SK-N-SH (cell line): ENCODE measurements around the gene PRR15L. TPM values are rescaled to one million over a fixed set of nuclear protein-coding genes. Genes with fewer than 3 reads are reported as not detected.

ENCODE experiments used
- CTCF ChIA-PET: fragments of 300-600, 350-600 bp; formaldehyde crosslinking; extraction: SDS; loops from one replicate; lab custom pipeline; 2021; lab: Yijun Ruan, JAX
- POLR2A ChIA-PET: fragments of 350-600 bp; sonication (Branson Sonifier 250); formaldehyde crosslinking; extraction: SDS; loops from one replicate; lab custom pipeline; 2020; ENCODE audit warnings: antibody characterized with exemption, inconsistent platforms; lab: Yijun Ruan, JAX
- DNase-seq: peaks from one replicate; pipeline ENCODE4 v3.0.0; 2012
- H2AFZ ChIP-seq: fragments of 200-600 bp; sonication (generic); 2 replicates; pipeline ENCODE4 v1.8.1; 2016; ENCODE audit warnings: antibody characterized with exemption, mild to moderate bottlenecking, low read depth
- H3F3A ChIP-seq: fragments of 200-600 bp; sonication (generic); replicated peaks from 2 replicates; pipeline ENCODE3; 2016; ENCODE audit warnings: antibody characterized with exemption, mild to moderate bottlenecking; ENCODE audit not compliant: insufficient read depth
- H3K27ac ChIP-seq, 2 experiments: fragments of 200-500 bp in 1 of 2; fragments of 200-600 bp in 1 of 2; sonication (Bioruptor generic) in 1 of 2; sonication (generic), shearing (Covaris generic) in 1 of 2; 2 replicates each; pipeline versions ENCODE4 v1.5.1 to v1.6.1; 2014 to 2016; ENCODE audit warnings: low read depth in 2 of 2, inconsistent platforms in 1 of 2, low read length in 1 of 2, mild to moderate bottlenecking in 1 of 2, mixed read lengths in 1 of 2
- H3K27me3 ChIP-seq: fragments of 200-600 bp; sonication (generic), shearing (Covaris generic); 2 replicates; pipeline ENCODE4 v1.6.1; 2016; ENCODE audit warnings: mixed run types; ENCODE audit not compliant: insufficient read depth
- H3K36me3 ChIP-seq, 2 experiments: fragments of 200-500 bp in 1 of 2; fragments of 200-600 bp in 1 of 2; sonication (Bioruptor generic) in 1 of 2; sonication (generic) in 1 of 2; replicated peaks in 1 of 2; 2 replicates each; pipeline versions ENCODE3 to v1.5.1; 2014 to 2016; ENCODE audit warnings: low read length in 1 of 2, mild to moderate bottlenecking in 1 of 2; ENCODE audit not compliant: insufficient read depth in 2 of 2, control insufficient read depth in 1 of 2
- H3K4me1 ChIP-seq, 2 experiments: fragments of 200-500 bp in 1 of 2; fragments of 200-600 bp in 1 of 2; sonication (Bioruptor generic) in 1 of 2; sonication (generic), shearing (Covaris generic) in 1 of 2; 2 replicates each; pipeline versions ENCODE4 v1.5.1 to v1.6.1; 2014 to 2016; ENCODE audit warnings: low read depth in 1 of 2, low read length in 1 of 2, mixed run types in 1 of 2; ENCODE audit not compliant: insufficient read depth in 2 of 2, control insufficient read depth in 1 of 2
- H3K4me2 ChIP-seq: fragments of 200-600 bp; sonication (generic), shearing (Covaris generic); 2 replicates; pipeline ENCODE4 v1.6.1; 2017; ENCODE audit warnings: mixed run types
- H3K4me3 ChIP-seq, 2 experiments: fragments of 200-500 bp in 1 of 2; fragments of 200-600 bp in 1 of 2; sonication (Bioruptor generic) in 1 of 2; sonication (generic), shearing (Covaris generic) in 1 of 2; 2 replicates each; pipeline versions ENCODE4 v1.5.1 to v1.8.1; 2014 to 2016; ENCODE audit warnings: low read depth in 2 of 2, inconsistent platforms in 1 of 2, low read length in 1 of 2, mild to moderate bottlenecking in 1 of 2, mixed read lengths in 1 of 2, moderate library complexity in 1 of 2
- H3K79me2 ChIP-seq: fragments of 200-600 bp; sonication (generic); 2 replicates; pipeline ENCODE4 v1.8.1; 2017; ENCODE audit warnings: mild to moderate bottlenecking; ENCODE audit not compliant: insufficient read depth
- H3K9ac ChIP-seq: fragments of 200-600 bp; sonication (generic); 2 replicates; pipeline ENCODE4 v1.6.1; 2017; ENCODE audit warnings: mixed run types
- H3K9me2 ChIP-seq: fragments of 200-600 bp; sonication (generic); 2 replicates; pipeline ENCODE4 v1.6.1; 2017; ENCODE audit warnings: mixed run types
- H3K9me3 ChIP-seq: fragments of 200-600 bp; sonication (generic); 2 replicates; pipeline ENCODE4 v1.6.1; 2017; ENCODE audit warnings: mixed run types, mild to moderate bottlenecking, moderate library complexity
- H4K20me1 ChIP-seq: fragments of 200-600 bp; sonication (generic); 2 replicates; pipeline ENCODE4 v1.6.1; 2017; ENCODE audit warnings: mild to moderate bottlenecking, mixed run types; ENCODE audit not compliant: insufficient read depth
- ELF1 ChIP-seq: IDR thresholded peaks from 2 replicates; pipeline ENCODE4 v1.4.0; 2012
- FOSL2 ChIP-seq: IDR thresholded peaks from 2 replicates; pipeline ENCODE4 v1.4.0; 2012; ENCODE audit warnings: low read depth, mild to moderate bottlenecking, moderate library complexity, borderline replicate concordance
- FOXJ3 ChIP-seq: sonication (generic); formaldehyde crosslinking; IDR thresholded peaks from 2 replicates; pipeline ENCODE4 v1.5.1; 2020; ENCODE audit warnings: mild to moderate bottlenecking, missing genetic modification reagents
- IRF3 ChIP-seq: fragments of 150-350 bp; IDR thresholded peaks from 2 replicates; pipeline ENCODE4 v1.6.1; 2016; ENCODE audit warnings: mild to moderate bottlenecking, low read depth, low read length
- JUND ChIP-seq: IDR thresholded peaks from 2 replicates; pipeline ENCODE4 v1.4.0; 2012
- PBX3 ChIP-seq: IDR thresholded peaks from 2 replicates; pipeline ENCODE4; 2012
- RAD21 ChIP-seq: IDR thresholded peaks from 2 replicates; pipeline ENCODE4 v1.6.1; 2012; ENCODE audit warnings: mild to moderate bottlenecking, low read length
- TAF1 ChIP-seq: IDR thresholded peaks from 2 replicates; pipeline ENCODE4 v1.6.1; 2012; ENCODE audit warnings: low read depth, mild to moderate bottlenecking, low read length, moderate library complexity, borderline replicate concordance
- TEAD4 ChIP-seq: IDR thresholded peaks from 2 replicates; pipeline ENCODE4 v1.4.0; 2012; ENCODE audit warnings: mild to moderate bottlenecking, borderline replicate concordance; ENCODE audit not compliant: insufficient read depth
- whole genome bisulfite sequencing: methylation state at CpG from one replicate; pipeline ENCODE4 v1.1.6; 2017; ENCODE audit warnings: low lambda C conversion rate; 5-methylcytosine and 5-hydroxymethylcytosine counted together
- polyA plus RNA-seq, 3 experiments: library from polyadenylated mRNA; depleted of rRNA; stranded (reverse); fragments of >200 nt; gene quantifications; 2 replicates each; pipeline ENCODE4 v1.2.3, GENCODE V29; 2012
- TF ChIP-seq, protein P1 (sequence below): IDR thresholded peaks from 2 replicates; pipeline ENCODE4 v1.6.1; 2012; ENCODE audit warnings: mild to moderate bottlenecking, low read depth, low read length, moderate library complexity
- TF ChIP-seq, protein P2 (sequence below): IDR thresholded peaks from 2 replicates; pipeline ENCODE4 v1.4.0; 2012; ENCODE audit warnings: low read depth, borderline replicate concordance

Gene PRR15L
- polyA plus RNA-seq, 1 of the 3 experiments (the other 2 are of a cell fraction), result not detected

DNA sequence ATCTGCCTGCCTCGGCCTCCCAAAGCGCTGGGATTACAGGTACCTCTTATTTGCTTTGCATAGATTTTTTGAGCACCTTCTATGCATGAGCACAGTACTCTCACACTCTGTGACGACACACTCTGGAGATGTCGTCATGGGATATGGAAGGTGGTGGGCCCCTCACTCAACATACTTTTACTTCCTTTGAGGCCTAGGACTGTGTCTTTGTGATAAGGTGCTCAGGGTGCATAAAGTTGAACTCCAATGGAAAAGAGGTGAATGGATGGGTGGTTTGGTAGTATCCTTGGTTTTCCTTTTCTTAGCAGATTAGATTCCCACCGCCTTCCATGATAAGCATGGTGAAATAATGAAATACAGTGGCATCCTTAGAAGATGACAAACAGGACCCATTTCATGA is 7.2 kb upstream of the PRR15L start (continued):
- TF ChIP-seq, protein P1, sequence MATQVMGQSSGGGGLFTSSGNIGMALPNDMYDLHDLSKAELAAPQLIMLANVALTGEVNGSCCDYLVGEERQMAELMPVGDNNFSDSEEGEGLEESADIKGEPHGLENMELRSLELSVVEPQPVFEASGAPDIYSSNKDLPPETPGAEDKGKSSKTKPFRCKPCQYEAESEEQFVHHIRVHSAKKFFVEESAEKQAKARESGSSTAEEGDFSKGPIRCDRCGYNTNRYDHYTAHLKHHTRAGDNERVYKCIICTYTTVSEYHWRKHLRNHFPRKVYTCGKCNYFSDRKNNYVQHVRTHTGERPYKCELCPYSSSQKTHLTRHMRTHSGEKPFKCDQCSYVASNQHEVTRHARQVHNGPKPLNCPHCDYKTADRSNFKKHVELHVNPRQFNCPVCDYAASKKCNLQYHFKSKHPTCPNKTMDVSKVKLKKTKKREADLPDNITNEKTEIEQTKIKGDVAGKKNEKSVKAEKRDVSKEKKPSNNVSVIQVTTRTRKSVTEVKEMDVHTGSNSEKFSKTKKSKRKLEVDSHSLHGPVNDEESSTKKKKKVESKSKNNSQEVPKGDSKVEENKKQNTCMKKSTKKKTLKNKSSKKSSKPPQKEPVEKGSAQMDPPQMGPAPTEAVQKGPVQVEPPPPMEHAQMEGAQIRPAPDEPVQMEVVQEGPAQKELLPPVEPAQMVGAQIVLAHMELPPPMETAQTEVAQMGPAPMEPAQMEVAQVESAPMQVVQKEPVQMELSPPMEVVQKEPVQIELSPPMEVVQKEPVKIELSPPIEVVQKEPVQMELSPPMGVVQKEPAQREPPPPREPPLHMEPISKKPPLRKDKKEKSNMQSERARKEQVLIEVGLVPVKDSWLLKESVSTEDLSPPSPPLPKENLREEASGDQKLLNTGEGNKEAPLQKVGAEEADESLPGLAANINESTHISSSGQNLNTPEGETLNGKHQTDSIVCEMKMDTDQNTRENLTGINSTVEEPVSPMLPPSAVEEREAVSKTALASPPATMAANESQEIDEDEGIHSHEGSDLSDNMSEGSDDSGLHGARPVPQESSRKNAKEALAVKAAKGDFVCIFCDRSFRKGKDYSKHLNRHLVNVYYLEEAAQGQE, result no peak
- no peak for TF ChIP-seq TAF1
- TF ChIP-seq, protein P2, sequence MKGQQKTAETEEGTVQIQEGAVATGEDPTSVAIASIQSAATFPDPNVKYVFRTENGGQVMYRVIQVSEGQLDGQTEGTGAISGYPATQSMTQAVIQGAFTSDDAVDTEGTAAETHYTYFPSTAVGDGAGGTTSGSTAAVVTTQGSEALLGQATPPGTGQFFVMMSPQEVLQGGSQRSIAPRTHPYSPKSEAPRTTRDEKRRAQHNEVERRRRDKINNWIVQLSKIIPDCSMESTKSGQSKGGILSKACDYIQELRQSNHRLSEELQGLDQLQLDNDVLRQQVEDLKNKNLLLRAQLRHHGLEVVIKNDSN, result no peak
- no peak for TF ChIP-seq FOSL2
- no peak for TF ChIP-seq FOXJ3
- TF ChIP-seq PBX3, result no peak
- no peak for TF ChIP-seq ELF1
- no peak for TF ChIP-seq RAD21

DNA sequence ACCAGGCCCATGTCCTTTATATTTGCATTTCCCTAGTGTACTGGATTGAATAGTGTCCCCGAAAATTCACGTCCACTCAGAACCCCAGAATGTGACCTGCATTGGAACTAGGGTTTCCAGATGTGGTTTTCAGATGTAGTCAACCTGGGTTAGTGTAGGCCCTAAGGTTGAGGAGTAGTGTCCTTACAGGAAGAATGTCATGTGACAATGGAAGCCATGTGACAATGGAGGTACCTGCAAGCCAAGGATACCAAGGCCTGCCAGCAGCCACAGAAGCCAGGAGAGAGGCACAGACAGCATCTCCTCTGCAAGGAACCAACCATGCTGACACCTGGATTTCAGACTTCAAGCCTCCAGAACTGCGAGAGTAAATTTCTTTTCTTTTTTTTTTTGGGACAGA is 5.2 kb upstream of the PRR15L start:
- 73% methylated on average over 3 of the region's 3 CpGs for WGBS
- CTCF ChIA-PET, result interaction anchor here (23.4 to 41.6 kb wide), 2 partner anchors 25 to 53 kb away, joined by 496 to 1216 read pairs; partner anchors contain the start of genes PNPO and PRR15L
- Histone ChIP-seq H3K9me2 (no peaks in the 10 kb centered on the region), H4K20me1 (no peaks in the 10 kb centered on the region), H3K9ac (no peak overlapping the region), H3K27me3 (no peaks in the 10 kb centered on the region), H2AFZ (no peak overlapping the region), H3K4me1 (peaks cover 0 to 5% of the 10 kb centered on the region in 2 experiments; a peak in 2 of 4 replicates), H3K27ac (no peak overlapping the region), H3K4me2 (no peak overlapping the region), H3K79me2 (no peaks in the 10 kb centered on the region), H3F3A (peaks cover 6% of the 10 kb centered on the region), H3K36me3 (no peaks in the 10 kb centered on the region), H3K9me3 (no peaks in the 10 kb centered on the region), H3K4me3 (no peak overlapping the region)
- TF ChIP-seq IRF3 (no peak), TEAD4 (no peak), JUND (no peak), FOSL2 (no peak)
- DNase-seq, result no peak
- POLR2A ChIA-PET, result no interaction called here
